ENCODE measurements around the gene ABI3BP. TPM values are rescaled to one million over a fixed set of nuclear protein-coding genes. Genes with fewer than 3 reads are reported as not detected.

The ABI3BP gene
- total RNA-seq, 3 donors from 2014 or later = 13.5 to 70.8 (median 47.0) TPM

DNA sequence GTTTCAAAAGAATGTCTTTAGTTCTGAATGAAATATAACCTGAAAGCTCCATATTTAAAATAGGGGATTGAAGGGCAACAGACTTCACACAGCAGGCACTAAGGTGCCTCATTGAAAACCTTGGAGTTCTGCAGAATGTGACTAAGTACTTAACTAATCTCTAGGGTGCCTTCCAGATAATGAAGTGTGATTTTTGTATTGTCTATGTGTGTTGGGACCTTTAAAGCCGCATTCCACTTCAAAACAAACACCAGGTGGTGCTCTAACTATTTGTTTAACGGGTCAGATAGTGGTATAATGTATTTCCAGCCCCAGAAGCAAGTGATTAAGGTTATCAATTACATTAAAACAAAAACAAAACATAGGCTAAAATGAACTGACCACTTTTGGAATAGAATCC, 255.9 kb downstream of the ABI3BP start:
- DNase-seq (peak in 1 of 3 donors; percentile 21), ATAC-seq (peak; percentile 35)
- H3K4me1 ChIP-seq (ENCODE audit: low read depth) = no peaks in the 10 kb centered on the region
- no peak overlapping the region for H3K4me3 ChIP-seq
- intact Hi-C loops (cut with DNase I, micrococcal nuclease) = no loop called here
- no peak for TF ChIP-seq CTCF (IDR thresholded peaks at IDR 0.05)
- H3K9me3 ChIP-seq = no peaks in the 10 kb centered on the region
- no peaks in the 10 kb centered on the region for H3K36me3 ChIP-seq (ENCODE audit: low read depth)

DNA sequence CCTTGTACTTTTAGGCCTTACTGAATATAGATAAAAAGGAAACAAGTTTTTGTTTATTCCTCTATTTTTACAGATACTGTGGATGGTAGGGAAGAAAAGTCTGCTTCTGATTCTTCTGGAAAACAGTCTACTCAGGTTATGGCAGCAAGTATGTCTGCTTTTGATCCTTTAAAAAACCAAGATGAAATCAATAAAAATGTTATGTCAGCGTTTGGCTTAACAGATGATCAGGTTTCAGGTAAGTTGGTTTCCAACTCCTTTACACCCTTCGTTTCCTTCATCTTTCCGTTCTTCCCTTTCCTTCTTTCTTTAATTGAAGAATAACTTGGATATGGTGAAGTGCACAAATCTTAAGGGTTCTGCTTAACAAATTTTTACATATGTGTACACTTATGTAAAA, 260.8 kb downstream of the ABI3BP start:
- intact Hi-C loops (cut with DNase I, micrococcal nuclease) = no loop called here
- DNase-seq (no peak), ATAC-seq (no peak)
- Histone ChIP-seq H3K4me1 (ENCODE audit: low read depth) (no peaks in the 10 kb centered on the region), H3K4me3 (no peak overlapping the region), H3K9me3 (no peaks in the 10 kb centered on the region), H3K36me3 (ENCODE audit: low read depth) (no peaks in the 10 kb centered on the region)
- TF ChIP-seq CTCF (IDR thresholded peaks at IDR 0.05) = no peak

GRCh38 chr3:100730524-100730923, 262.7 kb downstream of the ABI3BP start:
- Histone ChIP-seq H3K4me3 (no peak overlapping the region), H3K36me3 (ENCODE audit: low read depth) (no peaks in the 10 kb centered on the region), H3K4me1 (ENCODE audit: low read depth) (no peaks in the 10 kb centered on the region), H3K9me3 (no peaks in the 10 kb centered on the region)
- ATAC-seq = no peak
- TF ChIP-seq CTCF (IDR thresholded peaks at IDR 0.05) = no peak
- no peak for DNase-seq
- intact Hi-C loops (cut with DNase I, micrococcal nuclease) = no loop called here

DNA sequence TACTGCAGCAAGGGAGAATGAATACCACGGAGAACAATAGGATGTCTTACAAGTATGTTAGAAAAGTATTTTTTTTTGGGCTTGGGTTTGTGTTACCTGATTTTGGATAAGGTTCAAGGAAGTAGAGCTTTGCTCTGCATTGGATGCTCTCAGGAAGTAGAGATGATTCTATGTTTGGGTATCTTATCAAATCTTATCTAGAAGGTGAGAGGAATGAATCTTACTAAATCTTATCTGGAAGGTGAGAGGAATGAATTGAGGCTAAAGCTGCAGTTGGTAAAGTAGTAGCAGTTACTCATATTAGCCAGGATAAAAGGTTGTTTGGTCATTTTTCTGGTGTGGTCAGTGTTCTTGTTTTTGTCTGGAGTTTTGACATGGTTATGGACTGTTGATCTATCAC, 266.5 kb downstream of the ABI3BP start:
- Histone ChIP-seq H3K9me3 (no peaks in the 10 kb centered on the region), H3K4me3 (no peak overlapping the region), H3K36me3 (ENCODE audit: low read depth) (peaks cover 1% of the 10 kb centered on the region), H3K4me1 (ENCODE audit: low read depth) (no peaks in the 10 kb centered on the region)
- intact Hi-C loops (cut with DNase I, micrococcal nuclease) = no loop called here
- DNase-seq (no peak), ATAC-seq (no peak)
- TF ChIP-seq CTCF (IDR thresholded peaks at IDR 0.05) = no peak

DNA sequence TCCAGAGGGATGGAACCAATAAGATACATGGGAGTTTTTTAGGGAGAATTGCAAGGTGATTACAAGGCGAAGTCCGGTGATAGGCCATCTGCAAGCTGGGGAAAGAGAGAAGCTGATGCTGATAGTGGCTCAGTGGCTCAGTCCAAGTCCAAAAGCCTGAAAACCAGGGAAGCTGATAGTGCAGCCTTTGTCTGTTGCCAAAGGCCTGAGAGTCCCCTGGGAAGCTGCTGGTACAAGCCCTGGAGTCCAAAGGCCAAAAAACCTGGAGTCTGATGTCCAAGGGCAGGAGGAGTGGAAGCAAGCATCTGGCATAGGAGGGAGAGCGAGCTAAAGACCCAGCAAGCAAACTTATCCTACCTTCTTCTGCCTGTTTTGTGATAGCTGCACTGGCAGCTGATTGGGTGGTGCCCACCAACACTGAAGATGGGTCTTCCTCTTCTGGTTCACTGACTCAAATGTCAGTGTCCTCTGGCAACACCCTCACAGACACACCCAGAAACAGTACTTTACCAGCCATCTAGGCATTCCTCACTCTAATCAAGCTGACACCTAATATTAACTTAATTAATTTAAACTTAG, 267.2 kb downstream of the ABI3BP start:
- intact Hi-C loops (cut with DNase I, micrococcal nuclease) = no loop called here

More for the DNA sequence above, 267.2 kb downstream of the ABI3BP start:
- Histone ChIP-seq H3K36me3 (ENCODE audit: low read depth) (peaks cover 6% of the 10 kb centered on the region), H3K9me3 (no peaks in the 10 kb centered on the region), H3K4me1 (ENCODE audit: low read depth) (no peaks in the 10 kb centered on the region), H3K4me3 (no peak overlapping the region)
- TF ChIP-seq CTCF (IDR thresholded peaks at IDR 0.05) = no peak
- no peak for ATAC-seq
- no peak for DNase-seq
